HG03039 (cell line): Measurements from ENCODE around the gene FRAS1.
"Not testable (repeated sequence)": the region's sequence is repeated elsewhere in the genome, so short reads cannot be mapped to it uniquely, and the experiment has no call there.

ENCODE experiments used
- ATAC-seq: cut with Tn5 transposase; IDR thresholded peaks from one replicate; pipeline ENCODE4 v1.9.1; 2021; ENCODE audit warnings: mild to moderate bottlenecking, moderate library complexity; ENCODE audit not compliant: unreplicated experiment

FRAS1 gene

DNA sequence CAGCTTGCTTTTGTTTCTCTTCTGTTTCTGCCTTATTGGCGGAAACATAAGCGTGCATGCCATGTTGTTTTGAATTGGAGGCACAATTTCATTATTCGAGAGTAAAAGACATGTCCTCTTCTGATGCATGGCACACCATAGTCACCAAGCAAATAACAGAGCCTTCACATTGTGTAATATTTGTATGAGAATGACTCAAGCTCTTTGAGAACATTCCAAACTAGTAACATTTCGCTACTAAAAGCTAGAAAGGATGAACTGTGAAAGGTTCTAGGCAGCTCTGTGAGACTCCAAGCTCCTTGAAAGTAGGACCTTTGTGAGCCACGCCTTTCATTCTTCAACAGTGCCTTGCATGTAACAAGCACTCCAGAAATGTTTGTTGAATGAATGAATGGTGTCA is 485.2 kb downstream of the FRAS1 start:
- no peak for ATAC-seq

GRCh38 chr4:78543424-78544125 is 486.5 kb downstream of the FRAS1 start:
- ATAC-seq = no peak

GRCh38 chr4:78544678-78545077 is 487.6 kb downstream of the FRAS1 start:
- no peak for ATAC-seq

GRCh38 chr4:78545275-78546246 is 488.4 kb downstream of the FRAS1 start:
- no peak for ATAC-seq

DNA sequence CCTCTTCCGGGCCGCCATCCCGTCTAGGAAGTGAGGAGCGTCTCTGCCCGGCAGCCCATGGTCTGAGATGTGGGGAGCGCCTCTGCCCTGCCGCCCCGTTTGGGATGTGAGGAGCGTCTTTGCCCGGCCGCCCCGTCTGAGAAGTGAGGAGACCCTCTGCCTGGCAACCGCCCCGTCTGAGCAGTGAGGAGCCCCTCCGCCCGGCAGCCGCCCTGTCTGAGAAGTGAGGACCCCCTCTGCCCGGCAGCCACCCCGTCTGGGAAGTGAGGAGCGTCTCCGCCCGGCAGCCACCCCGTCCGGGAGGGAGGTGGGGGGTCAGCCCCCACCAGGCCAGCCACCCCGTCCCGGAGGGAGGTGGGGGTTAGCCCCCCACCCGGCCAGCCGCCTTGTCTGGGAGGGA is 490.8 kb downstream of the FRAS1 start:
- not testable (repeated sequence) for ATAC-seq

DNA sequence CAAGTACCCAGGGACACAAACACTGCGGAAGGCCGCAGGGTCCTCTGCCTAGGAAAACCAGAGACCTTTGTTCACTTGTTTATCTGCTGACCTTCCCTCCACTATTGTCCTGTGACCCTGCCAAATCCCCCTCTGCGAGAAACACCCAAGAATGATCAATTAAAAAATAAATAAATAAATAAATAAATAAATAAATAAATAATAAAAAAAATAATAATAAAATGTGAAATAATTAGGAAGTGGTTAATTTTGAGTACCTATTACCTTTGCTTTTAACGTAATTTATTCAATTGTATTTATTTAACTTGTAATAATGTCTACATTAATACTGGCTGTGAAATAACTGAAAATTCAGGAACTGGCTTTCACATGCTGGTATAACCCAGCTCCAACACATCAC is 491.8 kb downstream of the FRAS1 start:
- not testable (repeated sequence) for ATAC-seq

DNA sequence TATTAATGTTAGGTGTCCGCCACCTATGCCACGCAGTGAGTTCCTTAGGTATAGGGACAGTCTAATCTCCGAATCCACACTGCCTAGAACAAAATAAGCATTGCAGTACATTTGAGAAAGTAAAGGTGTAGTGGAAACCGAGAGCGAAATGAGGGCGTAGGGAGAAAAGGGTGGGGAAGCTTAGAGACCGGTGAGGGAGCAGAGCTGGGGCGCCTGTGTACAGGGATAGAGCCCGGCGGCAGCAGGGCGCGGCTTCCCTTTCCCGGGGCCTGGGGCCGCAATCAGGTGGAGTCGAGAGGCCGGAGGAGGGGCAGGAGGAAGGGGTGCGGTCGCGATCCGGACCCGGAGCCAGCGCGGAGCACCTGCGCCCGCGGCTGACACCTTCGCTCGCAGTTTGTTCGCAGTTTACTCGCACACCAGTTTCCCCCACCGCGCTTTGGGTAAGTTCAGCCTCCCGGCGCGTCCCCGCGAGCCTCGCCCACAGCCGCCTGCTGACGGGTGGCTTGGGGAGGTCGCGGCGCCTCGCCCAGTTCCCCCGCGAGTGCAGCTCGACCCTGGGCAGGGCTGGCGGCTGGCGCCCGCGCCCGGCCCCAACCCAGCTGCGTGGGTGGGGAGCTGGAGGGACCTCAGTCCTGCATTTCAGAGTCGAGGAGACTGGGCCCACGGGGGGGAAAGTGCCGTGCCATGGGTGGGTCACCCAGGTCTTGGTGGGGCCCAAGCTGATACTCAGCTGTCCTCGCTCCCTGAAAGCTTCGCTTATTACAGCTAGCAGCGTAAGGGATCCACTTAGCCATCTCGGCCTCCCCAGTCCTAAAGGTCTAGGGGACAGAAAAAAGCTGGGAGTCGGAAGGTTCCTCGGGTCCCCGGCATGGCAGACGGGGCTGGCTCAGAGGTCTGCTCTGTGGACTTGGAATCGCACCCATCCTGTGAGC is 494.6 kb downstream of the FRAS1 start, which contains the start of gene ANXA3:
Gene ANXA3 (plus strand): TSS at position 351 of the 932 bp plus-strand sequence. CDS start 2,704 bp downstream, outside the sequence.
- no peak for ATAC-seq

GRCh38 chr4:78552389-78553042 is 495.4 kb downstream of the FRAS1 start:
- ATAC-seq = no peak

DNA sequence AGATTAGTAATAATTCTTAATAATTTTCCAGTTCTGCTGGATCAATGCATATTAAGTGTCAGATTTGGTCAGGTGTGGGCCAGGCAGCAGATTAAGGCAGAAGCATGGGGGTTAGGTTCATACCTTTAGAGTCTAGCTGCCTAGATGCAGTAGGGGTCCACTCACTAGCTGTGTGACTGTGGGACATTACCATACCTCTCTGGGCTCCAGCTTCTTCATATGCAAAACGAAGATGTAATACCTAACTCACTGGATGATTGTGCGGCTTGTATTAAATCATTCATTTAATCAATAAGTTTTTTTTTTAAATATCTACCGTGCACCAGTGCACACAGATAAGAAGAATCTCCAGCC is 495.9 kb downstream of the FRAS1 start:
- no peak for ATAC-seq

DNA sequence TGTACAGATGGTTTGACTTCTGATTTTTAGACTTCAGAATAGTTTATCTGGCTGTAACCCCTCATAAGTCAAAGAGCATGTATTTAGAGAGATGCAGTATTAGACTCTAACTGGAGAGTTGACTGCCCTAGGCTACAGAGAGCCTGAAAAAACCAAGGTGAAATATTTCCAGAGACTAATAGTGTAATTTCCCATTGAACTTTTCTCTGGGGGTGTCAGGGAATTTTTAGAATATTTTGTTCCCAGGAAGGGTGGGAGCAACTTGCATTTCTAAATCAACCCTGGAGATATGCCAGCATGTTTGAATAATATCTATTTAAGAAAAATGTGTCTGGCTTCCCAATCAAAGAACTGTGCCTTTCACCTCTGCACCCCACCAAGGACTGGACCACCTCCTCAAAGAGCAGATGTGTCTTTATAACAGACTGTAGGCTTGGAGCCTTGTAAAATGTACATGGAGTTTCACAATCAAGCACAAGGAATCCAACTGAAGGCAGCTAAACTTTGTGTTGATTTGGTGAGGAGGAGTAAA is 496.5 kb downstream of the FRAS1 start:
- no peak for ATAC-seq

- ATAC-seq = no peak
These were observed 499.5 kb downstream of the FRAS1 start for GRCh38 chr4:78556665-78557064.

GRCh38 chr4:78557841-78558240 is 500.7 kb downstream of the FRAS1 start:
- no peak for ATAC-seq

- ATAC-seq = no peak
These were observed 501.3 kb downstream of the FRAS1 start for GRCh38 chr4:78558410-78558809.

- ATAC-seq = no peak
These were observed 503.3 kb downstream of the FRAS1 start for GRCh38 chr4:78560296-78560963.

GRCh38 chr4:78561677-78562076 is 504.6 kb downstream of the FRAS1 start:
- ATAC-seq = no peak

- ATAC-seq = no peak
These were observed 505.6 kb downstream of the FRAS1 start for GRCh38 chr4:78562687-78563086.

DNA sequence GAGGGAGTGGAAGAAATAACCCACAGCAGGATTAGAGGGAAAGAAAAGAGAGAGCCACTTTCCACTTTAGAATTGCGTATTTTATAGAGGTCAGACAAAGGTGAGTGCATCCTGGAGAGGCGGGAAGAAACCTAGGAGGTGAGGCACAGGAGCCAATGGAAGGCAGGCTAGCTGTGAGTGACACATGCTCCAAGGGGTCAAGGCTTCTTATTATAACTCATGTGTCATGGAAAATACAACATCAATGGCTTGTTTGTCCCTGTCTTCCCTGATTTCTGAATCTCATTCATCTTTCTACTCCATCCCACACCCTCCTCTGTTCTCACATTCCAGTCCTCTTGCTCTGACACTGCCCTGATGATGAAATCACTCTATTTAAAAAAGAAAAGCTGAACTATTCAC is 508.8 kb downstream of the FRAS1 start:
- ATAC-seq = no peak

- peak; percentile 83 for ATAC-seq
These were observed 509.8 kb downstream of the FRAS1 start for GRCh38 chr4:78566834-78567499.

- ATAC-seq = no peak
These were observed 510.5 kb downstream of the FRAS1 start for GRCh38 chr4:78567500-78568060.
